Mesenteric fat pad (tissue), 1 donor: ENCODE measurements around the gene S100A7A. TPM values are rescaled to one million over a fixed set of nuclear protein-coding genes. Genes with fewer than 3 reads are reported as not detected.

Source experiments
- DNase-seq: peaks from one replicate; pipeline ENCODE4 v3.0.0-alpha.2; 2020; ENCODE audit warnings: low spot score
- long read RNA-seq: library from polyadenylated mRNA; unstranded; transcript quantifications from one replicate; pipeline ENCODE4 v2.0.0, GENCODE V29; 2020
- total RNA-seq: library from RNA; stranded (reverse); fragmentation: NEBNext Ultra II Directional; extraction: Animal tissue kit (Norgen Biotek cat#: 25700); gene quantifications from one replicate; pipeline ENCODE4 v1.2.1, GENCODE V29; 2021
- donor health status: DM: yes; HTN: yes; CAD: no.

The S100A7A gene
- not detected for total RNA-seq
- long read RNA-seq = 0 reads

DNA sequence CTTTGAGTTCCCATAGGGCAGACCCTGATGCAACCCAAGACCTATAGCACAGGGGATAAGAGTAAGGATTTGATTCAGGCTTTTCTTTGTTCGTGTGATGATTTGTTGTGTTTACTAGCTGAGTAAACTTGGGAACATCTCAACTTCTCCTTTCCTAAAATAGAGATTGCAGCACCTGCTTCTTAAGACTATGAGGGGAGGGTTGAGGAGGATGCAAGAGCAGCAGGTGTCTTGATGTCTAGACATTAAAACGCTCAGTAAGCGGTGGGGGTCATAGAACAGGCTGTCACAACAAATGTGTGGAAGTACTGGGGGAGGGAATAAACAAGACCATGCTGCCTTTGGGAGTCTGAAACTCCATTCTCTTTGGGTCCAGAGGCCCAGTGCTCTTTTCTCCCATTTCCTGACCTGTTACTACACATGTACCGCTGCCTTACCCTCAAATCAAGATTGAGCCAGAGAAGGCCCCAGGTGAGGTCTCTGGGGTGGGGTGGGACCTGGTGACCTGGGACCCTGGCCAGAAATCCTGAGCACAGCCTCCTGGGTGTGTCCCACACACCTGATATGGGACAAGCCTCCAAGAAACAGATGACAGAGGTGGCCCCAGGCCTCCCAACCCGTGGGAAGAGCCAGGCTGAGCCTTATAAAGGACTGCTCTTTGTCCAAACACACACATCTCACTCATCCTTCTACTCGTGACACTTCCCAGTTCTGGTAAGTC, at the start of gene S100A7A:
TSS of gene S100A7A (plus strand) at position 671 of the 721 bp plus-strand sequence. CDS start 1,563 bp downstream, outside the sequence.
- DNase-seq = no peak

DNA sequence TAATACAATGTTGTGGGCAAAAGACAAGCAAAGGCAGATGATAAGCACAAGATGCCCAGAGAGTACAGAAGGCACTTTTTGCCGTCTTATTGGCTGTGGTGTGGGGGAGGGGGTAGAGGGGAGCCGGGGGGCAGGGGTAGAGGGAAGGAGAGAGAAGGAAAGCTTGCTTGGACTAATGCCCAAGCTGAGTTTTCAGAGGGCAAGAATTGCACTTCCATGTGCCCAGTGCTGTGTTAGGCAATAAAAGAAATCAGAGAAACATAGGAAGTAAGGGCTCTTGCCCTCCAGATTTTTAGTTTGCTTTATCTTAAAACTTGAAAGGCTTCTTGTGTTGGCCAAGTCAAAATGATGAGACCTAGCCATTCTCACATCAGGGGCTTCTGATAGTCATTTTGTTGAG, 49.2 kb upstream of the S100A7A start:
- DNase-seq = no peak

DNA sequence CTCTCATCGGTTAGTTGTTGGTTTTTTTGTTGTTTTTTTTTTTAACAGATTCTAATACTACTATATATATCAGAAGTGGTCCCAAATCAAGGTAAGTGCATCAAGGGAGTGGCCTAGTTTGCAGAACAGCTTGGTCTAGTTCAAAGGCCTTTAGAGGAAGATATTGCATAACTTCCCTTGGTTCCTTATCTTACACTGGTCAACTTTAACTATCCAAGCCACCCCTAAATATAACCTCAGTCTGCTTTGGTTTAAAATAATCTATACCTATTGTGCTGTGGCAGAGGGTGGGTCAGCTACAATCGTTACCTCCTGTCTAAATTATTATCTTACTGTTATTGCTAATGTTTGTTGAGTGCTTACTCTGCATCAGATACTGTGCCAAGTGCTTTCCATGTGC, 47.8 kb upstream of the S100A7A start:
- DNase-seq = no peak

DNA sequence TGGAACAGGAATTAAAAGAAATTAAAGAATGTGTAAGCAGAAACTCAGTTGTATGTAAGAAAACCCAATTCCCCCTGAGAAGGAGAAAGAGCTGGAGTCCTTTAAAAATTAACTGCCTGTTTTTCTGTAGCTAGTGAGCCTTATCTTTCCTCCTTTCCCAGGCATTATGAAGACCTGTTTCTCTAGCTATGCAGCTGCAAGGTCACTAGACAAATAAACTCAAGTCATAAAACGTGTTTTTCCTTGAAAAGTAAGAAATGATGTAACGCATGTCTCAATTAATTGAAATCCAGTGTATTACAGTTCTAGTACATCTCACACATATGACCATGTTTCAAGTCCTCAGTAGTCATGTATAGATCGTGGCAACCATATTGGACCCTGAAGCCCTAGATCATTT, 46.2 kb upstream of the S100A7A start:
- DNase-seq = no peak

DNA sequence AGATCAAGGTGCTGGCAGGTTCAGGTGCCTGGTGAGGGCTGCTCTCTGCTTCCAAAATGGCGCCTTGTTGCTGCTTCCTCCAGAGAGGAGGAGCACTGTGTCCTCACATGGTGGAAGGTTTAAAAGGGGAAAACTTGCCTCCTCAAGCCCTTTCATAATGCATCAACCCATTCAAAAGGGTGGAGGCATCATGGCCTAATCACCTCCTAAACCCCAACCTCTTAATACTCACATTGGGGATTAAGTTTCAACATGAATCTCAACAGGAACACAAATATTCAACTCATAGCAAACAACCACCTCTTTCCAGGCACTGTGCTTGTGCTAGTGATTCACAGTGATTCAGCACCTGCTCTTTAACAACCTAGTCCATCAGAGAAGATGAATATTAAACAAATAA, 45.1 kb upstream of the S100A7A start:
- DNase-seq = no peak

DNA sequence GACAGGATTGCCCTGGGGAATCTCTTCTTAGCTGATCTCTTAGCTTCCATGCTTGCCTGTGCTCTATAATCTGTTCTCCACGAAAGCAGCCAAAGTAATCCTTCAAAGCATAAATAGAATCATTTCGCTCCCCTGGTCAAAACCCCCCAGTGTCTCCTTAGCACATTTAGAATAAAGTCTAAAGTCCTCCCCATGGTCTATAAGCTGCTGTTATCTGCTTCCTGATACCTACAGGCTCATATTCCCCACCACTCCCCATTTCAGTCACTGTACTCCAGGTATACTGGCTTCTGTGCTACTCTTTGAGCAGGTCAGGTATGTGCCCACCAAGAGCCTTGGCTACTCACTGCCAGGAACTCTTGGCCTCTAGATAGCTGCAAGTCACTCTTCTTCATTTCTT, 43.7 kb upstream of the S100A7A start:
- DNase-seq = no peak

DNA sequence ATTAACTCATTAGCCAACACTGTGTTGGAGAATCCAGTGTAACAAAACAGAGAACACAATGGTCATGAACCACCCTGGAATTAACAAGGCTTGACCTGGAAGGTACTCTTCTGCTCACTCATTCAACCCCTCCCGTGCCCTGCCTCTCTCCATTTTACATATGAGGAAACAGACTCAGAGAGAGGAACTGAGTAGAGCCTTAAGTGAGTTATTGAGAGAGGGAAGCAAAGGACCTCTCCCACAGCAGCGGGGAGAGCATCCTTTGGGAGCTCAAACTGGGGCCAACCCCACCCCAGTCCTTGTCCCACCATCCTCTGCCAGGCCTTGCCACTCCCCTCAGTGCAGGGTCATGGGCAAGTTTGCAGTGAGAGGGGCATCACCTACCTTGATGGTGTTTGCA, 42.2 kb upstream of the S100A7A start:
- DNase-seq = no peak

DNA sequence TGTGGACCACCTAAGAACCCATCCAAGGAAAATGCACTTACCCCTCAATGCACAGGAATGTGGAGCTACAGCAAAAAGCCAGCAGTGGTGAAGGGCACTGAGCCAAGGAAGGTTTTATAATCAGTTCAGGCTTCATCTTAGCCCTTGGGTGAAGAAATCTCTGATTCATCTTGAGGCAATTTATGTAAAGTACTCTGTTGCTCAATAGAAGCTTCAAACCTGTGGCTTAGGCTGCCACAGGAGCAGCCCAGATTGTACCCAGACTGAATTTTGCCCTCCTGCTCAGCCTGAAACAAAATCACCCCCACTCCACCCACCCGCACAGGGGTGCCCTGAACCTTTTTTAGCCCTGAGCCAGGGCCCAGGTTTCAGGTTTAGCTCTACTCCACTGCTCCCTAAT, 40.8 kb upstream of the S100A7A start, which contains the start of gene S100A12:
TSS of gene S100A12 (minus strand) at position 111 of the 400 bp plus-strand sequence. CDS start 1,029 bp downstream, outside the sequence.
- DNase-seq = no peak

DNA sequence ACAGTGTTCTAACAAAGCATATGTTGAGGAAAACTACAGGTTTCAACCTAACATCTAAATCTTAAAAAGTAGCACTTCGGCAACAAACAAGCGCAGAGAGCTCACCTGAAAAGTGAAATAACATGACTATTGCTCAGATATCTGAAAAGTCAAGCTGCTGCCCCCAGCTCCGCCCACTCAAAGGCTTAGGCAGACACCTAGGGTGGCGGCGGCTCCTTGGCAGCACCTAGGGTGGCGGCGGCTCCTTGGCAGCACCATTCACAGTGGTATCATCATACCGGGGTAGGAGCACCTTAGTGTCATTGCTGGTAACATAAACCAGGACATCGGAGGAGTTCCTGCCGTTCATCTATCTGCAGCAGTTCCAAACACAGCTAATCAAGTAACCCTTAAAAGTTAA, 36.7 kb upstream of the S100A7A start:
- no peak for DNase-seq

DNA sequence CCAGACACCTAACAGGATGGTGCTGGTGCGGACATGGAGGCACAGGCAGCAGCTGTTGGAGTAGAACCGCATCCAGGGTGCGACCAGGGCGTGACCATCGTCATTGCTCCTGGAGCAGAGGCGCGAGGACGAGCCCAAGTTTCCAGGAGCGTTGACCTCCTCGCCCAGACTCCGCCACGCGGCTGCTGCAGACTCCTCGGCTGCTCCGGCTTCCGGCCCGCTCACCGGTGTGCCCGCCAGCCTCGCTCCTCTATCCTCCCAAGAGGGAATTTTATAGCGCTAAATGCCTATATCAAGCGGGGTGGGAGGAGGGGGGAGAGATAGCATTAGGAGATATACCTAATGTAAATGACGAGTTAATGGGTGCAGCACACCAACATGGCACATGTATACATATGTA, 35.6 kb upstream of the S100A7A start:
- DNase-seq = no peak

DNA sequence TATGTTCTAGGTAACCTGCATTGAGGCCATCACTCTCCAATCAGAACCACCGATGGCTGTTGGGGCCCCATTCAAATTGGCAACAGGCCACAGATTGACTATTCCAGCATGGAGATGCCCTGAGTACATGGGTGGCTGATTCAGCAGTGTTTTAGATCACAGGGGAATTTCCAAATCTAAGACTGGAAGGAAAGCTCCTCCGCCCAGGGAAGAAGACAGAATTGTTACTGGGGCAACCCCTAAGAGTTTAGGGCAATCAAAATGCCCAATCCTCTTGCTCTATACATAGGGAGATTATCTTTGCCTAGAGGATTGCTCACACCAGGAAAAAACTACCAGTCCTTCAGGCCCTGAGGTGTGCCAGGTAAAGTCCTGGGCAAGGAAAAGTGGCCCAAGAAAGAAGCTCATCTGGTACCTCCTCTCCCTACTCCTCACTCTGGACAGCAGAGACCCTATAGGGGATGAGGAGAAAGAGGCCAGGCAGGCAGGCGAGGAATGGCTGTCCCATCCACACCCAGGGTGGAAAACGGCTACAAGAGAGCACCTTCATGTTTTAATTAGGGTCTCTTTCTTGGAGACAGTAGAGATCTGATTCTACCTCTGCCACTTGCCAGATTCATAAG, 31.3 kb upstream of the S100A7A start:
- DNase-seq = no peak

DNA sequence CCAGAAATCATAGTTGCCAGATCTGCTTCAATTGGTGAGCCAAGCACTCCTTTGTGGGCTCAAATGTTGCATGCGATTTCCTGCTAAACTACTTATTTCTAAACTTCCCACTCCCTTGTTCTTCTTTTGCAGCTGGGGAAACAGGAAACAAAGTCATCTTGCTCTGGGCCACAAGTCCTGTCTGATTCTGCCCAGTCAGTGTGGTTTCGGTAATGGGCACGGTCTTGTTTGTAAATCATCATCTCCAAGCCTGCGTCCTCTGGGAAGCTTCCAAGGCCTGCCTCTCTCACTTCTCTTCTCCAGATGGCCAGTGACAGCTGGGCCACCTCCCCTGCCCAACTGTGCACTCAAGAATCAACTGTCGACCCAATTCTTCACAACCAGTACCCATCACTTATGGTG, 29.8 kb upstream of the S100A7A start:
- no peak for DNase-seq

DNA sequence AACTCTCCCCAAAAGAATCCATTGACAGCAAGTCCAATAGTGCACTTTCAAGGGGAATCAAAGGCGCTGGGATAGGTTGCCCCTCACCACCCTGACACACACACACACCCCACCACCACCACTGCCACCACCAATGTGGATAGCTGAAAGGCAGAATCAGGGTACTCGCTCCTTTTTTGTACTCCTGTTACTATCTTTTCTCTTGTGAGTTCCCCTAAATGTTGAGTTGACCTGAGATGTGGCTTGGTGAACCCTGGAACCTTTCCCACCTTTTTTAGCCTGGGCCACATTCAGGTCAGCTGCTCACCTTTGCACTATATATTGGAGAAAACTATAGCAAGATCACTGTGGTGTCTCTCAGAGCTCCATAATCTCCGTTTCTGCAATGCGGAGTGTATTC, 29.3 kb upstream of the S100A7A start:
- DNase-seq = no peak

DNA sequence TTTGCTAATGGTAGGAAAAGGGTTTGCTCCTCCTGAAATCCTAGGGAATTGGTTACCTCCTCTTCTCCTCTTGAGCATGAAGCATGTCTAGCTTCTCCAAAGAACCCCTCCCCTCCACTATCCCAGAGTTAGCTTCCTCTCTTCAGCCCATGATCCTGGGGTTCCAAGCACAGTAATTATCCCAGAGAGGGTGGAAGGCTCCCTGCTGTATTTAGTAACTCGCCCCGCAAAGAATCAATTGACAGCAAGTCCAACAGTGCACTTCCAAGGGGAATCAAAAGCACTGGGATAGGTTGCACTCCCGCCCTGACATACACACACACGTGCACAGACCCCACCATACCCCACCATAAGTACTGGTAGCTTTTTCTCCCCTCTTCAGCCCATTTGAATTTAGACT, 28.5 kb upstream of the S100A7A start:
- no peak for DNase-seq

DNA sequence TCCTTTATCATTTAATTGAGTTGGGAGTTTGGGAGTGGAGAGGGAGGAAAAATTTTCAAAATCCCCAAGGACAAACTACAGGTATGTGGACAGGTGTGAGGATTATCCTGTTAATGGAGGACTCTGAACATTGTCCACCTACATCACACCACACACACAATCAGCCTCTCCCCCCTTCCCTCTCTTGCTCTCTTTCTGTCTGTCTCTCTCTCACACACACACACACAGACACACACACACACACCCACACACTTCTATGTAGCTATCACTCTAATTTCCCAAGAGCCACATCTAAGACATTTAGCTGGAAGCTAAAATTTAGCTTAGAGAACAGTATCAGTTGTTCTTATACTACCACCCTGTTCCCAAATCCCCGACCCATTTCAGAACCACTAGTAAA, 26.9 kb upstream of the S100A7A start:
- no peak for DNase-seq

DNA sequence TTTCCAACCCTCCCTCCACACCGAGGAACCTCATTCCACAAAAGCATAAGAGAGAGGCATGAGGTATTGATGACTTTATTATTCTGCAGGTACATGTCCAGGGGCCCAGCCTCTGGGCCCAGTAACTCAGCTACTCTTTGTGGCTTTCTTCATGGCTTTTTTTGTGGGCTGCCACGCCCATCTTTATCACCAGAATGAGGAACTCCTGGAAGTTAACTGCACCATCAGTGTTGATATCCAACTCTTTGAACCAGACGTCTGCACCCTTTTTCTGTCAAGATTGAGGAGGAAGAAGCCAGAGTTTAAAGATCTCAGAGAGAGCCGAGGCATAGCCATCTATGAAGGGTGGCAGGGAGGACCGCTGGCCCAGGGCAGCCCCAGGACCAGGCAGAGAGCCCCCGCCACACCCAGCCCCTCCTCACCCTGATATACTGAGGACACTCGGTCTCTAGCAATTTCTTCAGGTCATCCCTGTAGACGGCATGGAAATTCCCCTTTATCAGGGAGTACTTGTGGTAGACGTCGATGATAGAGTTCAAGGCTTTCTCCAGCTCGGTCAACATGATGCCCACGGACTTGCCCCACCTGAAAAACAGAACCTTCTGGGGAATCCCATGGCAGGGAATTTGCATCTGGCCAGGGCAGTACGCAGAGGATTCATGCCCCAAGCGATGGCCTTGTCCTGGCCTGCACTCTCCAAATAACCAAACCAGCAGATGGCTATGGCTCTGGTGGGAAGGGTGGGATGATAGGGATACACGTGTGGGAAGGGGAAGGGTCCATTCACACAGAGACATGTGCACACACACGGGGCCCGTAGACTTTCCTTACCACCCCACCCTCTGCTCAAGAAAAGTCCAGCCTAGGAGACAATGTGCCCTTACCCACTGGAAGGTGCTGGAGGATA, 26.1 kb upstream of the S100A7A start:
- DNase-seq = no peak

DNA sequence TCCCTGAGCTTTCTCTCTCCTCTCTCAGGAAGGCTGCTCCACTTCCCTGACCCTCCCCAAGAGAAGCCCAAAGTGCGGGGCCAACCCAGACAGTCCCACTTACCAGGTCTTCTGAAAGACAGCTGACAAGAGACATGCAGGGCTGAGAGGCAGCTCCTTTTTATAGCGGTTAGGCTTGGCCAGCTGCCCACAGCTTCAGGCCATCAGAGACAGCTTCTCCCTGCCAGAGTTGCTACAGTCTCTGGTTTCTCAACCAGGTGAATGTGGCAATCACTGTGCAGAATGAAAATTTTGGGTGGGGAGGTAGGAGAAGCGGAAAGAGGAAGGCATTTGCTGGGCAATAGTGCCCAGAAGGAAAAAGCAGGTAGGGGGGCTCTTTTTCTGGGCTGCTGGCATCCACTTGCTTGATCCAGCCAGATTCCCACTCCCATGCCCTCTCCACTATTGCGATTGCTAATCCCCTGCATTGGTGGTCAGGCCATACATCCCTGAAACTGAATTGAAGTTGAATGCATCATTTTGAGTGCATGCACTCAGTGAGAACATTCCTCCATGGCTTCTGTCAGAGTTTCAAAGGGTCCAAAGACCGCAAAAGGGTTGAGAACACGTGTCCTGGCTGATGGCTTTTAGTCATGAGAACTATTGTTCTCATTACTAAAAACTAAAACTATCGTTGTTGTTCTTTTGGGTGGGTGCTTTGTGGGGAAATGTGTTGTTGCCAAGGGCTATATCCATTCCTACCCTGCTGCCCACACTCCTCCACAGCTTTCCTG, 25.2 kb upstream of the S100A7A start, which contains the start of gene S100A8:
TSS of gene S100A8 (minus strand) at position 136 of the 773 bp plus-strand sequence. CDS start 538 bp downstream, outside the sequence.
- DNase-seq = no peak

DNA sequence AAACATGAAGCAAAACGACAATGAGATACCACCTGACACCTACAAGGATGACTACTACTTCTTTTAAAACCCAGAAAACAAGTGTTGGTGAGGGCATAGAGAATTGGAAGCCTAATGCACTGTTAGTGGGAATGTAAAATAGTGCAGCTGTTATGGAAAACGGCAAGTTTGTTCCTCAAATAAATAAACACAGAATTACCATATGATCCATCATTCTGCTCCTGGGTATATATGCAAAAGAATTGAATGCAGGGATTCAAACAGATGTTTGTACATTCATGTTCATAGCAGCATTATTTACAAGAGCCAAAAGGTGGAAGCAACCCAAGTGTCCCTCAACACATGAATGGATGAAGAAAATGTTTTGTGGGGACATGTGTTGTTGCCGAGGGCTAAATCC, 24.1 kb upstream of the S100A7A start:
- DNase-seq = no peak

DNA sequence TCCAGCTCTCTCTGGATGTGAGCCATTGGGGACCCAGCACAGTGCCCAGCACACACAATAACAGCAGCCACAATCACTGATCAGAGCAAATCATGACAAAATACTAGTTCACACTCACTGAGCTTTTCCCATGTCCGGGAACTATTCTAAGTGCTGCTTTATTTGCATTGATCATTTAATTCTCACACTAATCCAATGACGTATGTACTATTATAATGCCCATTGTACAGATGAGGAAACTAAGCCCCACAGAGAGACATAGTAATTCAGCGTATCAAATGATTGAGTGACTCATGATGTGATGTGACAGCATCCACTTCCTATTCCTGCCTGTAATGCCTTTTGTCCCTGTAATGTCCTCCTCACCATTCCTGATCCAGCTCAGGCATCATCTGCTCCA, 23.5 kb upstream of the S100A7A start:
- DNase-seq = no peak

DNA sequence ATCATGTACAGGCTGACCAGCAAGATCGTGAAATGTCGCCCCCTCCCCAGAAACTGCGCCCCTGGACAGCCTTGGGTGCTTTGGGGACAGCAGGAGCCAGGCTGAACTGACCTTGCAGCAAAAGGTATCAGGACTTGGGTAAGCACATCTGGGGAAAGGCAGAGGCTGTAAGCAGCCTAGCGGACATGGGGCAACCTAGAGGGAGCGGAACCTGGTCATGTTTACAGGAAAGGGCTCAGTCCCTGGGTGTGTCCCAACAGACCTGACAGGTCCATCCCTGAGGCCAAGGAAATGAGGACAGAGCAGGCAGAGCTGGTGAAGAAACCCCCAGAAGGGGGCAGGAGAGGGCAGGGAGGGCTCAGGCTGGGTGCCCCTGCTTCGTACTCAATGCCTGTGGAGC, 22.4 kb upstream of the S100A7A start:
- no peak for DNase-seq

DNA sequence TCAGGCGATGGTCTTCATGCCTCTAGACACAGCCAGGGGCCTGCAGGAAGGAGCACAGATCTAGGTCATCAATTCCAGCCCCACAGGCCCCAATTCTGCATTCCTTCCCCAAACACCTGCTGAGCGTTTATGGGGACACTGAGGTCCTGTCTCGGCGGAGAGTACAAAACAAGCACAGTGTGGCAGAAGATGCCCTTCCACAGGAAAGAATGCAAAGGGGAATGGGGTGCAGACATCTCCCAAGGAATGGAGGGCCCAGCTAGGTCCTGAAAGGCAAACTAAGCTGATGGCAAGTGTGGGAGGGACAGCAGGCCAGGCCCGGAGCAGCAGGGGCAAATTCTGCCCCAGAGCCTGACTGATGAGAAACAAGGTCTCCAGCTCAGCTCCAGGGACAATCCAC, 21.9 kb upstream of the S100A7A start:
- no peak for DNase-seq
